ACC112 (cell line): ENCODE measurements around the gene GOLGA1.
"Not testable (repeated sequence)": the region's sequence is repeated elsewhere in the genome, so short reads cannot be mapped to it uniquely, and the experiment has no call there.

Experiments
- H2AFZ ChIP-seq: fragments of 200-600 bp; sonication (generic); one replicate; pipeline ENCODE4 v1.6.0; 2017; ENCODE audit warnings: antibody characterized with exemption, low read length; ENCODE audit not compliant: unreplicated experiment
- H3K27ac ChIP-seq: fragments of 200-600 bp; sonication (generic); 2 replicates; pipeline ENCODE4 v1.5.1; 2014; ENCODE audit warnings: low read depth, mild to moderate bottlenecking, antibody characterized with exemption, low read length, moderate library complexity
- H3K27me3 ChIP-seq: fragments of 200-600 bp; sonication (generic); 2 replicates; pipeline ENCODE4 v1.6.1; 2014; ENCODE audit warnings: mild to moderate bottlenecking, antibody characterized with exemption, low read length, moderate library complexity, mixed read lengths; ENCODE audit not compliant: insufficient read depth
- H3K36me3 ChIP-seq: fragments of 200-600 bp; sonication (generic); 2 replicates; pipeline ENCODE4 v1.6.1; 2016; ENCODE audit warnings: mild to moderate bottlenecking, antibody characterized with exemption, low read length, moderate library complexity, mixed read lengths; ENCODE audit not compliant: insufficient read depth
- H3K4me1 ChIP-seq: fragments of 200-600 bp; sonication (generic); one replicate; pipeline ENCODE4 v1.6.1; 2016; ENCODE audit warnings: low read length, mixed read lengths; ENCODE audit not compliant: insufficient read depth, unreplicated experiment, control insufficient read depth
- H3K4me3 ChIP-seq: fragments of 200-600 bp; sonication (generic); 2 replicates; pipeline ENCODE4 v1.5.1; 2014; ENCODE audit warnings: mild to moderate bottlenecking, low read depth, low read length
- H3K79me2 ChIP-seq: fragments of 200-600 bp; sonication (generic); one replicate; pipeline ENCODE4 v1.6.0; 2016; ENCODE audit warnings: low read length; ENCODE audit not compliant: control insufficient read depth, unreplicated experiment, insufficient read depth

Gene GOLGA1, protein sequence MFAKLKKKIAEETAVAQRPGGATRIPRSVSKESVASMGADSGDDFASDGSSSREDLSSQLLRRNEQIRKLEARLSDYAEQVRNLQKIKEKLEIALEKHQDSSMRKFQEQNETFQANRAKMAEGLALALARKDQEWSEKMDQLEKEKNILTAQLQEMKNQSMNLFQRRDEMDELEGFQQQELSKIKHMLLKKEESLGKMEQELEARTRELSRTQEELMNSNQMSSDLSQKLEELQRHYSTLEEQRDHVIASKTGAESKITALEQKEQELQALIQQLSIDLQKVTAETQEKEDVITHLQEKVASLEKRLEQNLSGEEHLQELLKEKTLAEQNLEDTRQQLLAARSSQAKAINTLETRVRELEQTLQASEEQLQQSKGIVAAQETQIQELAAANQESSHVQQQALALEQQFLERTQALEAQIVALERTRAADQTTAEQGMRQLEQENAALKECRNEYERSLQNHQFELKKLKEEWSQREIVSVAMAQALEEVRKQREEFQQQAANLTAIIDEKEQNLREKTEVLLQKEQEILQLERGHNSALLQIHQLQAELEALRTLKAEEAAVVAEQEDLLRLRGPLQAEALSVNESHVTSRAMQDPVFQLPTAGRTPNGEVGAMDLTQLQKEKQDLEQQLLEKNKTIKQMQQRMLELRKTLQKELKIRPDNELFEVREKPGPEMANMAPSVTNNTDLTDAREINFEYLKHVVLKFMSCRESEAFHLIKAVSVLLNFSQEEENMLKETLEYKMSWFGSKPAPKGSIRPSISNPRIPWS

DNA sequence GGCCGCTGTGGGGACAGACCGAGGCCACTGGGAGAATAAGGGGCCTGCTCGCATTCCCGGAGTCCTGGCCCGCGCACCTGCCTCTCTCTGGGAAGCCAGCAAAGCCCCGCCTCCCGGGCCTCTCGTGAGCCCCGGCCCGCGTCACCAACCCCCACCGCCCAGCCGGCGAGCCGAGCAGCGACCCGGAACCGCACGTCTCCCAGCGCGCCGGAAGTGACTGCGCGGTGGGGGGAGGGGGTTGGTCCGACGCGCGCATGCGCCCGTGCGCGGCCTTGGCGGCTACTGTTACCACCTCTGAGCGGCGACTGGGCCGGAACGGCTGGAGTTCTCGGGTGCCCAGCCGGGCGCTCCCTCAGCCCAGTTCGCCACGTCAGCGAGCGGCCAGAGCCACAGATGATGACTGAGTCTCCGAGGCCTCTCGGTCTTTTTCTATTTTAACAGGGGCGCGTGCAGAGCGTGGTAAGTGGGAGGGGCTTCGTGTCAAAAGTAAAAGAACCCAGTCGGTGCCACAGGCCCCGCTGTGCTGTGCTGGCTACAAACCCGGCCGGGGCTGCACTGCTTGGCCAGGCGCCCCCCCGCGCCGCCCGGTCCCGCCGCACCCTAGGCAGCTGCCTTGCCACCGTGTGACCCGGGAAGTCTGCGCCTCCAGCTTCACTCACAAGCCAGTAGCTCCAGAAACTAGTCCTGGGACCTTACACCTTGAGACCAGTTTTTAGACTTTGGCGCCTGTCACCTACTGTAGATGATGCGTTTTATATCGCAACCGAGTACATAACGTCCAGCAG, at the start of gene GOLGA1:
GOLGA1 (minus strand) TSS at position 190 of the 785 bp plus-strand sequence. CDS start 2,372 bp downstream, outside the sequence.
- no peaks in the 10 kb centered on the region for H3K27me3 ChIP-seq
- H3K36me3 ChIP-seq, result no peaks in the 10 kb centered on the region
- H2AFZ ChIP-seq, result peak within 1 kb of the TSS; percentile 97
- H3K27ac ChIP-seq, result peak within 1 kb of the TSS; percentile 85
- peaks cover 17% of the 10 kb centered on the region for H3K4me1 ChIP-seq
- H3K4me3 ChIP-seq, result peak within 1 kb of the TSS; percentile 94
- H3K79me2 ChIP-seq, result peaks cover 11% of the 10 kb centered on the region

GRCh38 chr9:124983698-124984097, 42.8 kb upstream of the GOLGA1 start:
- Histone ChIP-seq H2AFZ (no peak overlapping the region), H3K36me3 (peaks cover 7% of the 10 kb centered on the region; the same call in 1 of the 2 replicates), H3K4me3 (no peak overlapping the region), H3K4me1 (no peaks in the 10 kb centered on the region), H3K79me2 (no peaks in the 10 kb centered on the region), H3K27ac (no peak overlapping the region), H3K27me3 (no peaks in the 10 kb centered on the region)

- no peak overlapping the region for H2AFZ ChIP-seq
- H3K27ac ChIP-seq, result no peak overlapping the region
- H3K4me3 ChIP-seq, result no peak overlapping the region
- no peaks in the 10 kb centered on the region for H3K4me1 ChIP-seq
- peaks cover 7% of the 10 kb centered on the region; the same call in 1 of the 2 replicates for H3K36me3 ChIP-seq
- H3K27me3 ChIP-seq, result no peaks in the 10 kb centered on the region
- H3K79me2 ChIP-seq, result no peaks in the 10 kb centered on the region
Observed at GRCh38 chr9:124980431-124980830, 39.5 kb upstream of the GOLGA1 start.

GRCh38 chr9:124975131-124975530, 34.2 kb upstream of the GOLGA1 start:
- Histone ChIP-seq H2AFZ (no peak overlapping the region), H3K4me3 (no peak overlapping the region), H3K27me3 (no peaks in the 10 kb centered on the region), H3K4me1 (no peaks in the 10 kb centered on the region), H3K79me2 (no peaks in the 10 kb centered on the region), H3K36me3 (no peaks in the 10 kb centered on the region), H3K27ac (no peak overlapping the region)

DNA sequence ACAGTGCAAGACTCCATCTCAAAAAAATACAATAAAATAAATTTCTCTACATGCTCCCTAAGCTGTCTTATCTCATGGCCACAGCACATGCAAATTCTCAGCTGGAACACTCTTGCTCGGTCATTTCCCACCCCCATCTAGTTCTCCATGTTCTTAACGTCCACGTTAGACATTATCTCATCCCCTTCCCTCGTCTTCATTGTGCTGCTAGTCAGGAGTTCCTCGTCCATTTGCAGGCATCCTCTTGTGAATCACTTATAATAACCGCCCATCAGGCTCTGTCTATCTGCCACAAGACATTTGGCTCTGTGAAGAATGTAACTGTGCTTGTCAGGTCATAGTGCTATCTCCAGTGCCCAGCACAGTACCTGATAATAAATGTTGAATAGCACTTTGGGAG, 32.9 kb upstream of the GOLGA1 start:
- Histone ChIP-seq H3K27me3 (no peaks in the 10 kb centered on the region), H3K79me2 (no peaks in the 10 kb centered on the region), H3K27ac (no peak overlapping the region), H3K36me3 (no peaks in the 10 kb centered on the region), H2AFZ (no peak overlapping the region), H3K4me1 (no peaks in the 10 kb centered on the region), H3K4me3 (no peak overlapping the region)

- no peaks in the 10 kb centered on the region for H3K79me2 ChIP-seq
- no peaks in the 10 kb centered on the region for H3K27me3 ChIP-seq
- H3K4me1 ChIP-seq, result no peaks in the 10 kb centered on the region
- no peak overlapping the region for H2AFZ ChIP-seq
- H3K36me3 ChIP-seq, result no peaks in the 10 kb centered on the region
- H3K27ac ChIP-seq, result no peak overlapping the region
- H3K4me3 ChIP-seq, result no peak overlapping the region
Observed at GRCh38 chr9:124972241-124972770, 31.4 kb upstream of the GOLGA1 start.

- Histone ChIP-seq H3K4me1 (no peaks in the 10 kb centered on the region), H3K79me2 (no peaks in the 10 kb centered on the region), H3K27me3 (no peaks in the 10 kb centered on the region), H3K36me3 (no peaks in the 10 kb centered on the region), H3K27ac (no peak overlapping the region), H3K4me3 (no peak overlapping the region), H2AFZ (no peak overlapping the region)
Observed at GRCh38 chr9:124969401-124969800, 28.5 kb upstream of the GOLGA1 start.

DNA sequence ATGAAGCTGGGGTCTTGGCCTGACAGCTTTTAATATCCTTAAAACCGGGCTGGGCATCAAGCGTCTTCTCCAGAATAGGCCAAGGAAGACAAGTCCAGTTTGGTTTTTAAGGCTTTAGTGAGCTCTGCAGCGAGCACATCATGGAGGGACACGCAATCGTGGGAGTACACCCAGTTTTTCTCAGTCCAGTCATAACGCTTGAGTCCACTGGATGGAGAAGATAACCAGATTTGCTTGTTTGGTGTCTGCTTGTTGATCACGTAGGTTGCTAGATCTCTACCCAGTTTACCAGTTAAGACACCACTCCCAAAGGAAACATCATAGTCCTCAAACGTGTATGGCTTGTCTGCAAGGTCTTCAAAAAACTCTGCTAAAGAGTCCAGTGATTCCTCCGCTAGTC, 27.4 kb upstream of the GOLGA1 start:
- H3K36me3 ChIP-seq, result no peaks in the 10 kb centered on the region
- no peaks in the 10 kb centered on the region for H3K27me3 ChIP-seq
- H2AFZ ChIP-seq, result no peak overlapping the region
- no peaks in the 10 kb centered on the region for H3K79me2 ChIP-seq
- no peak overlapping the region for H3K27ac ChIP-seq
- H3K4me3 ChIP-seq, result no peak overlapping the region
- H3K4me1 ChIP-seq, result no peaks in the 10 kb centered on the region

DNA sequence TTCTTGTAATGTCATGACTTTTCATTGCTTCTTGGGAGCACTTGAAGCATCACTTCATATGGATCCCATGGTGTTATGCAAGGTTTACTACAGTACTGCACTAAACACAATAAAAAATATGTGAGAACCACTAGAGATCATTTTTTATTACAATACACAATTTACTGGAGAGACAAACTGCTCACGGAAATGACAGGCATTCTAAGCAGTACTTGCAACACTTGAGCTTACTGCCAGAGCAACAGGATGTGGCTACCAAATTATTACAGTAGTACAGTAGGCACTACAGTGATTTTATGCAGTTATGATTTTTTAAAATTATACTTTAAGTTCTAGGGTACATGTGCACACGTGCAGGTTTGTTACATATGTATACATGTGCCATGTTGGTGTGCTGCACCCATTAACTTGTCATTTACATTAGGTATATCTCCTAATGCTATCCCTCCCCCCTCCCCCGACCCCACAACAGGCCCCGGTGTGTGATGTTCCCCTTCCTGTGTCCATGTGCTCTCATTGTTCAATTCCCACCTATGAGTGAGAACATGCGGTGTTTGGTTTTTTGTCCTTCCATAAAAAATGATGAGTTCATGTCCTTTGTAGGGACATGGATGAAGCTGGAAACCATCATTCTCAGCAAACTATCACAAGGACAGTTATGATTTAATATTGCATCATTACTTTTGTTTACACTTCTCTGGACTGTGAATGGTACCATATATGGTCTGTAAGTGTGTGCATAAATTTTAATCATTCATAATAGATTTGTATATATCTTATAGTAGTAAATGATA, 25.1 kb upstream of the GOLGA1 start:
- H3K4me3 ChIP-seq, H3K27me3 ChIP-seq, H3K4me1 ChIP-seq, H2AFZ ChIP-seq, H3K27ac ChIP-seq, H3K36me3 ChIP-seq, H3K79me2 ChIP-seq: not testable (repeated sequence)

DNA sequence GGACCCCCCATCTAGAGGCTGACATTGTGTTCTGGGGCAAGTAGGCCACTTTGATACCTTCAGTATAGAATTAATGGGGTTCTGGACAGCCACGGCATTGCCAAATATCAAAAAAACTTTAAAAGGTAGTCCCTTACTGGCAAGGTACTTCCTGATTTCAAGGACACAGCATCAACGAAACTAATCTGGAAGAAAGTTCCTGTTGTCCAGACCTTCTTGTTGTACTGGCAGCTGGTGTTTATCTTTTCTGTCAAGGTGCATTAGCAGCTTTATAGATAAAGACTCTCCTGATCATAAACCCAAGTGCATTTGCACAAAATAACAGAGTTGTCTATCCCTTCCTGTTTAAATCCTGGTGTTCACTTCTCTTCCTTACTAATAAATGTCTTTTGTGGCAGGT, 23.7 kb upstream of the GOLGA1 start:
- H3K27ac ChIP-seq, result no peak overlapping the region
- no peaks in the 10 kb centered on the region for H3K27me3 ChIP-seq
- H3K79me2 ChIP-seq, result no peaks in the 10 kb centered on the region
- no peaks in the 10 kb centered on the region for H3K36me3 ChIP-seq
- no peak overlapping the region for H3K4me3 ChIP-seq
- H2AFZ ChIP-seq, result no peak overlapping the region
- H3K4me1 ChIP-seq, result no peaks in the 10 kb centered on the region
